Measurements from ENCODE around the gene TTC21A.
"Not testable (repeated sequence)": the region's sequence is repeated elsewhere in the genome, so short reads cannot be mapped to it uniquely, and the experiment has no call there.

TTC21A gene, protein sequence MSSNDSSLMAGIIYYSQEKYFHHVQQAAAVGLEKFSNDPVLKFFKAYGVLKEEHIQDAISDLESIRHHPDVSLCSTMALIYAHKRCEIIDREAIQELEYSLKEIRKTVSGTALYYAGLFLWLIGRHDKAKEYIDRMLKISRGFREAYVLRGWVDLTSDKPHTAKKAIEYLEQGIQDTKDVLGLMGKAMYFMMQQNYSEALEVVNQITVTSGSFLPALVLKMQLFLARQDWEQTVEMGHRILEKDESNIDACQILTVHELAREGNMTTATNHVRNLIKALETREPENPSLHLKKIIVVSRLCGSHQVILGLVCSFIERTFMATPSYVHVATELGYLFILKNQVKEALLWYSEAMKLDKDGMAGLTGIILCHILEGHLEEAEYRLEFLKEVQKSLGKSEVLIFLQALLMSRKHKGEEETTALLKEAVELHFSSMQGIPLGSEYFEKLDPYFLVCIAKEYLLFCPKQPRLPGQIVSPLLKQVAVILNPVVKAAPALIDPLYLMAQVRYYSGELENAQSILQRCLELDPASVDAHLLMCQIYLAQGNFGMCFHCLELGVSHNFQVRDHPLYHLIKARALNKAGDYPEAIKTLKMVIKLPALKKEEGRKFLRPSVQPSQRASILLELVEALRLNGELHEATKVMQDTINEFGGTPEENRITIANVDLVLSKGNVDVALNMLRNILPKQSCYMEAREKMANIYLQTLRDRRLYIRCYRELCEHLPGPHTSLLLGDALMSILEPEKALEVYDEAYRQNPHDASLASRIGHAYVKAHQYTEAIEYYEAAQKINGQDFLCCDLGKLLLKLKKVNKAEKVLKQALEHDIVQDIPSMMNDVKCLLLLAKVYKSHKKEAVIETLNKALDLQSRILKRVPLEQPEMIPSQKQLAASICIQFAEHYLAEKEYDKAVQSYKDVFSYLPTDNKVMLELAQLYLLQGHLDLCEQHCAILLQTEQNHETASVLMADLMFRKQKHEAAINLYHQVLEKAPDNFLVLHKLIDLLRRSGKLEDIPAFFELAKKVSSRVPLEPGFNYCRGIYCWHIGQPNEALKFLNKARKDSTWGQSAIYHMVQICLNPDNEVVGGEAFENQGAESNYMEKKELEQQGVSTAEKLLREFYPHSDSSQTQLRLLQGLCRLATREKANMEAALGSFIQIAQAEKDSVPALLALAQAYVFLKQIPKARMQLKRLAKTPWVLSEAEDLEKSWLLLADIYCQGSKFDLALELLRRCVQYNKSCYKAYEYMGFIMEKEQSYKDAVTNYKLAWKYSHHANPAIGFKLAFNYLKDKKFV (N-terminal part only)

DNA sequence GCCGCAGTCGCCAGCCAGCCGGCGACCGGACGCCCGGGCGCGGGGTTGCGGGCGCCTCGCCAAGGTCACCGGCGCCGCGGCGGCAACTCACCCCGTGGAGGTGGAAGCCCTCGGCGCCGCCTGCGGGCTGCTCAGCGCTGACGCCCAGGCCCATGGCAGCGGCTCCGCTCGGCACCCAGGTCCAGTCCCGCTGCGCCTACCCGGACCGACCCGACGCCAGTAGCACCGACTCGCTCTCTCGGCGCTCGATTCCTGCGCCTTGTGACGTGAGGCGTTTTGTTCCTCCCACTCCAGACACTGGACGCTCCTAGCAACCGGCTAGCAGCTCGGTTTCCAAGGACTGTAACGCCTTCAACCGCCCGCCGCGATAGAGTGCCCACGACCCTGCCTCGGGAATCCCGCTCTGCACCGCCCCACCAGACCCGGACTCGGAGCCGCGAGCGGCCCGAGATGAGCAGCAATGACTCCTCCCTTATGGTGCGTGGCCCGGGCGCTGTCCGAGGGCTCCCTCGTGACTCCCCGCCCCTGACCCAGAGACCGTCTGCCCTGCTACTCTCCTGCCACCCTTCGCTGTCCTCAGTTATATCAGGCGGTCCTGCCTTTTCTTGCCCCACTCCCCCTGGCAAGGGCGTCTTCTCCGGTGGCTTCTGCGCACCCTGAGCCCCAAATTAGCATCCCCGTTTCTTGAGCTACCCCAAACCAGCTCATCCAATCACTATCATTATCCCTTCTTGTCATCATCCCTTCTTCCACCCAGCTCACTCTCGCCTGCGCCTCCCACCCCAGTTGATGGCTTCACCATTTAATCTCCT, at the start of gene TTC21A, which contains the start of gene GORASP1:
Gene TTC21A (plus strand): TSS at position 293 of the 812 bp plus-strand sequence. CDS start 158 bp downstream, at position 451.
Gene GORASP1 (minus strand): TSS at position 240 of the 812 bp plus-strand sequence. CDS start 86 bp downstream, at position 154.
- no peak for FAIRE-seq

DNA sequence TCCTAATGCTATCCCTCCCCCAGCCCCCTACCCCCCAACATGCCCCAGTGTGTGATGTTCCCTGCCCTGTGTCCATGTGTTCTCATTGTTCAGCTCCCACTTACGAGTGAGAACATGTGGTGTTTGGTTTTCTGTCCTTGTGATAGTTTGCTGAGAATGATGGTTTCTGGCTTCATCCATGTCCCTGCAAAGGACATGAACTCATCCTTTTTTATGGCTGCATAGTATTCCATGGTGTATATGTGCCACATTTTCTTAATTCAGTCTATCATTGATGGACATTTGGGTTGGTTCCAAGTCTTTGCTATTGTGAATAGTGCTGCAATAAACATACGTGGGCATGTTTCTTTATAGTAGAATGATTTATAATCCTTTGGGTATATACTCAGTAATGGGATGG, 46.3 kb upstream of the TTC21A start:
- FAIRE-seq = not testable (repeated sequence)

DNA sequence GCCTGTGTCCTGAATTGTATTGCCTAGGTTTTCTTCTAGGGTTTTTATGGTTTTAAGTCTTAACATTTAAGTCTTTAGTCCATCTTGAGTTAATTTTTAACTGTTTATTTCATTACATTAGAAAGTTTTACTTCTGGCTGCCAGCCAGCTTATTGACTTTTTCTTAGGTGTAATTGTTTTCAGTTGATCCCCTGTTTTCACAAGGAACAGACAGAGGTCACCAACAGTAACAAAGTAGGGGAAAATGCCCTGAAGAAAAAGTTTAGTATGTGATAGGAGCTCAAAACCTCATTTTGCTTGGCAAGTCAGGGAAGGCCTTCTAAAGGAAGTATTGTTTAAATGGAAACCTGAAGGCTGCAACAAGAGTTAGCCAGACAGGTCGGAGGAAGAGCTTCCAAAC, 45.3 kb upstream of the TTC21A start:
- FAIRE-seq = no peak

DNA sequence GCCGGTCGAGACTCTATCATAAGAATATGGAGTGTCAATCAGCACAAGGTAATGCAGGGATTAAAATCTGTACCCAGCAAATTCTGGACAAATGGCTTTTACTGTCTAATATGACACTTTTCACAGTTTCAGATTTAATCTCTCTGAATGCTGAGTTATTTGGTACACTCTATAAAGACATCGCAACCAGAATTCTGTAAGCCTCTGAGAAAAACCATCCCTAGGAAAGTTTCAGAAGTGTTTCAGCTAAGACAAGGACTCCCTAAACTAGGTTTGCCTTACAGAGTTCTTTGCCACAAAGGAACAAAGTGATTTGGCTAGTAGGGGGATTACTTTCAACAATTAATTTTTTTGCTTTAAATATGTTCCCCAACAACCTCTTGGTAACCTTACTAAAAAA, 44.3 kb upstream of the TTC21A start:
- FAIRE-seq = no peak

DNA sequence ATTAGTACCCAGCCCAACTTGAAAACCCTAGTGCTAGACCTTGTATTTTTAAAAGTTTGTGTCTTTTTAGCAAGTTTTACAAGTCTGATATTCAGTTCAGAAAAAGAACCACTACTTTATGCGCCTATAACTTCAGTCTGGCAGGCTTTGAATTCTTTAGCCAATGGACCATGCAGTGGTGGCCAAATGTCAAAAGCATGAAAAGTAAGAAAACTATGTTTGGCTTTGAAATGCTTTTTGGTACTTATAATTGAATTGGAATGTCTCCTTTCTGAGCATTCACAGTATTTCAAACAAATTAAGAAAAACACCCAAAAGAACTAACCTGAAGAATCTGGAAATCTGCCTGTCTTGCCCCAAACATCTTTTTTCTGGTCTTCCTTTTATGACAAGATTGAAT, 42.8 kb upstream of the TTC21A start:
- FAIRE-seq = no peak

DNA sequence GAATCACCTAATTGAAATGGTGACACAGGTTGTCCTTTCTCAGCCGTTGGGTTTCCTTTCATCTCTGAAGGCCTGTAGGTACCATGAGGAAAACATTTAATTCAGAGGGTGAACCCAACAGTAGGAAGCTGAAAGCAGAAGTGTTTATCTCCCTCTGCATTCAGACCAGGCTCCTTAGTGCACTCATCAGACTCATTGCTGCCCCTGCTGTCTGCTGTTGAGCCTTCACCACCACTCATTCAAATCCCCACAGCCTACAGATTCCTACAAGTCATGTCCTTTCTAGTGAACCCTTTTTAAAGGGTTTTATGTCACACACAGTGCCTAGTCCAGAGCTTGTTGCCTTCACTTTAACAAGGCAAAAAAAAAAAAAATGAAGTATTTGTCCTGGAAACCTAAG, 42.3 kb upstream of the TTC21A start:
- FAIRE-seq = peak; percentile 83

DNA sequence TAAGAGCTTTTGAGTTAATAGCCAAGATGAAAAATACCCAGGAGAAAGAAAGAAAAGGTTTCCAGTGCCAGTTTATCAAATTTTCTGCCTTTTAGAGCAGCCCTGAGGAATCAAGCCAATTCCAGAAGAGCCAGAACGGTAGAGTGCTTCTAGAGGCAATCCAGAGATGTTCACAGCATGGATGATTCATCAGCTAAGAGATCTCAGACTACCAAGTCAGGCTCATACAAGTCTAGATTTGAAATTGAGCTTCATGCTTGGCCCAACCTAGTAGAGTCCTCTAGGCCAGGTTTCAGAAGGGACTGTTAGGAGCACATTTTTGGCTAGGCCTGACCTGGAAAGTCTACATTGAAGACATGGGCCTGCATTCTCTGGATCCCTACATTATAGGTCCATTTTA, 40.2 kb upstream of the TTC21A start:
- FAIRE-seq = no peak

DNA sequence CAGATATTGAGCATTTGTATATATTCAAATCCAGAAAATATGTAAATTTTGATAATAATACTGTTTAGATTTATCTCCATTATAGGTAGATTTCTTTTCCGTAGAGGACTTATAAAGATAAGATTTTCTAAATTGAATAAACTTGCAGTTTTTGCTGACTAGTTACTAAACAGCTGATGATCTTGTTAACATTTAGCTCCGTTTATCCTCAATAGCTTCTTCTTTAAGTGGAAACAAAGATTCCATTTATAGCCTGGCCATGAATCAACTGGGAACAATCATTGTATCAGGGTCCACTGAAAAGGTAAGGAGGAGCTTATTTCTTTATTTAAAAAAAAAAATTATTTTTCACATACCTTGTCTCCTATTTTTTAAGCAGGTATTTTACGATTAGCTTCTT, 38.9 kb upstream of the TTC21A start:
- no peak for FAIRE-seq

DNA sequence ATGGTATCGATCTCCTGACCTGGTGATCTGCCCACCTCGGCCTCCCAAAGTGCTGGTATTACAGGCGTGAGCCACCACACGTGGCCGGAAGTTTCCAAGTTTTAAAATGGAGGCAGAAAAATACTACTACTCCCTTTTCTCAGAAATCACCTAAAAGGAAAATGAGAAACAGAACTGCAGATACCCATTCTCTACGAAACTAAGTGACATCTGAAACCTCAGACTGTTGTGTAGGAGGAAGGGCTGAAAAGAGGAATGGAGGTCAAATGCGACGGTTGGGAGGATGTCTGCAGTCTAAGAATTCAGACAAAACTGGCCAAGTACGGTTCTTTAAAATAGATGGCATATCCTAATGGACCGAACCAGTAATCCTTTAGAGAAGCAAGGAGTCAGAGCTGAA, 31.6 kb upstream of the TTC21A start:
- no peak for FAIRE-seq

DNA sequence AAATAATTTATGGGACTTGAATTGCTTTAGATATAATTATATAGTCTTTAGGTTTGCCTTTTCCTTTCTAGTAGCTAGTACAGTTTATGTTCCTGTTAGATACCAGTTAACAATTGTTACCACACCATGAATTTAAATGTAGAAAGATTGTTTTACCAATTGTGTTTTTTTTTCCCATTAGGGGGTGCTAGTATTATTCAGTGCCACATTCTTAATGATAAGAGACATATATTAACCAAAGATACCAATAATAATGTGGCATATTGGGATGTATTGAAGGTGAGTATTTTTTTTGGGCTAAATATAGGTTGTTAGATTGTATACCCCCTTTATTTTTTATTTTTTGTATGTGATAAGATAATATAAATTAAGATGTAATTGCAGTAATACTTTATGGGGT, 27.9 kb upstream of the TTC21A start:
- FAIRE-seq = no peak

DNA sequence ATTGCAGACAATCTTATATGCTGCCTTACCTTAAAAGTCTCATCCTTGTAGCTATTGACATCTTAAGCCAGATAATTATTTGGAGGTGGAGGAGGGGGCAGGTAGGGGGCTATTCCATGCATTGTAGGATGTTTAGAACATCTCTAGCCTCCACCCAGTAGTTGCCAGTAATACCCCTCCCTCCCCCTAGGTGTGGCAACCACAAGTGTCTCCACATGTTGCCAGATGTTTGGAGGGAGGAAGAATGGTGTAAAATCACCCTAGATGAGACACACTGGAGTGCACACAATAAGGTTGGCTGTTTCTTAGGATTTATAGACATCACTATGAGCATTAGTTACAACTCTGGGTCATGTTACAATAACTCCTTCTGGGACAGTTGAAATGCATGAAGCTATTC, 27.5 kb upstream of the TTC21A start:
- FAIRE-seq = no peak

DNA sequence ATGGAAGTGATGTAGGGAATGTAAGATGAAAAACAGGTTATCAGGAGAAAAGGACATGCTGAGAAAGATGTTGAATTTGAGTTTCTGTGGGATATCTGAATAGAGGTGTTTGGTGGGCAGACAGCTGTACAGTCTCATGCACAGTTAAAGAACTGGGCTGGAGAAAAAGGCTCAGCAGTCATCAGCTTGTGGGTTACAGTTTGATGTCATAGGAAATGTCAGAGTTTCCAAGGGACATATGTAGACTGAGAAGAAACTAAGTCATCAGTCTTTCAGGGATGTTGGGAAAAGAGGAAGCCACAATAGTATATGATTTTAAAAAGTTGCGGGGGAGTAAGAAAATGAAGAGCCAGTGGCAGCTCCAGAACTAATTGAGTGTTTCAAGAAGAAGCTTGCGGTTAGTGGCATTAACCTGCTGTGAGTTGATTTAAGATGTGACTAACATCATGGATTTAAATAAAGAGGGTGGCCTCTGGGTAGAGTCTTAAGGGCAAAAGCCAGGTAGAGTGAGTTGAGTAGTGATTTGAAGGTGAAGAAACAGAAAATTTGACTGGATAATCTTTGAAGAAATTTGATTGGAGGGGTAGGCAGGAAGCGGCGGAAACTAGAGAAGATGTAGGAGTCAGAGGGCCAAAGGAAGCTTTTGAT, 24.7 kb upstream of the TTC21A start:
- FAIRE-seq = no peak

DNA sequence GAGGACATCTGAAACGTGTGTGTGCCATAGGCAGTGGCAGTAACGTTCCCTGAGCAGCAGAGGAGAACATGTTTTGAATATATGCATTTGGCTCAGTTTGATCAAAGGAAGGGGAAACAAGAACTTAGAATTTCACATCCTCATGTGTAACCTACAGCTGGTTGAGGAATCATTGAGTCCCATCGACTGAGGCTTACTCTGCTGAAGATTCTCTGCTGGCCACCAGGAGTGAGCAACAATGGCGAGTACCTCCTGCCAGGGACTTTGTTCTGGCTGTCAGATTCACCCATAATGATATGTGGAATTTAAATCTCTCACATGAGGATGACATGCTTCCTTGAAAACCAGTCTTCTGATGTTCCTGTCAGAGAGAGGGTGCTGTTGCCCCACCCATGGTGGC, 21.3 kb upstream of the TTC21A start:
- no peak for FAIRE-seq

DNA sequence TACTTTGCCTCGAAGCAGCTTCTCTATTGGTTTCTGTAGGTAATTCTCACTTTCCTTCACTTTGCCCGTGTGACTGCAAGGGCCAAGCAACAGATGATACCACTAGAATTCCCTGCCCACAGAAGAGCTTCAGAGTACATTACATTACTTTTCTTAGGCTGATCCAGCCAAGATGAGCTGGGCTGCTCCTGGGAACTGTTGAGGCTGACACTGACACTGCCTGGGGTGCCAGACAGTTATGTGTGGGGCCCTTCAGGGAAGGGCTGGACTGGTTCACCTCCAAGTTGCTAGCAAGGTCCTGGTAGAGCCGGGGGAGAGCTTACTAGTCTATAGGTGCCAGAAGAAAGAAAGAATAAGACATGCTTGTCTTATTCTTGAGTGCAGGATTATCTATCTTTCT, 19.0 kb upstream of the TTC21A start:
- no peak for FAIRE-seq

DNA sequence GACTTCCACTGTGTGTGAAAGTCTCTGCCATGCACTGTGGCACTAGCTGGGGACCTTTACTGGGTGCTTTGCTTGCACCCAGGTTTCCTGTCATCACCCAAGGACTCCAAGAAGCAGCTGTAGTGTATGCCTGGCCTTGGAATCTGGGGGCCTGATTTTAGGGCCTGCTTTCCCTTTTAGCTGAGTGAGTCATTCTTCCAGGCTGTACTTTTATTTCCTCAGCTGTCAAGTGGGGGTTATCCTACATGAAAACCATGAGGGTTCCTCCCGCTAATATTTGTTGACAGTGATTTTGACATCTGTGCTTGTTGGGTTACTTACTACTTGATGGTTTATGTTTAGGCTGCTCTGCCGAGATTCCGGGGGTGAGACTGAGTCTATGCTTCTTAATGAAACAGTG, 18.6 kb upstream of the TTC21A start:
- no peak for FAIRE-seq

DNA sequence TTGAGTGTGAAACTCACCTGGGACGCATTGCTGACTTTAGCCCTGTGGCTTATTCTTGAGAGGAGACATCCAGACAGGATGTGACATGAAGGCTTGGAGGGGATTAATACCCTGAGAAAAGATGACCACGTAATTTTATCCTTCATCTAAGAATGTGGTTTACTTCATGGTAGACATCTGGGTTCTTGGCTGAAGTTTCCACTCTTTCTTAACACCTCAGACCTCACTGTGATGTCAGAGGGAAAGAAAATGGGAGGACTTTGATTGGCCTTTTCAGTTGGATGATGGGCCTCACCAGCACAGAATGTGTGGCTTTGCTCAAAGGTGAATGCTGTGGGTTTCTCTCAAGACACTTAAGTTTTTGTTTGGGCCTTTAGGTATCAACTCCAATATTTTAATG, 16.6 kb upstream of the TTC21A start:
- FAIRE-seq = no peak

DNA sequence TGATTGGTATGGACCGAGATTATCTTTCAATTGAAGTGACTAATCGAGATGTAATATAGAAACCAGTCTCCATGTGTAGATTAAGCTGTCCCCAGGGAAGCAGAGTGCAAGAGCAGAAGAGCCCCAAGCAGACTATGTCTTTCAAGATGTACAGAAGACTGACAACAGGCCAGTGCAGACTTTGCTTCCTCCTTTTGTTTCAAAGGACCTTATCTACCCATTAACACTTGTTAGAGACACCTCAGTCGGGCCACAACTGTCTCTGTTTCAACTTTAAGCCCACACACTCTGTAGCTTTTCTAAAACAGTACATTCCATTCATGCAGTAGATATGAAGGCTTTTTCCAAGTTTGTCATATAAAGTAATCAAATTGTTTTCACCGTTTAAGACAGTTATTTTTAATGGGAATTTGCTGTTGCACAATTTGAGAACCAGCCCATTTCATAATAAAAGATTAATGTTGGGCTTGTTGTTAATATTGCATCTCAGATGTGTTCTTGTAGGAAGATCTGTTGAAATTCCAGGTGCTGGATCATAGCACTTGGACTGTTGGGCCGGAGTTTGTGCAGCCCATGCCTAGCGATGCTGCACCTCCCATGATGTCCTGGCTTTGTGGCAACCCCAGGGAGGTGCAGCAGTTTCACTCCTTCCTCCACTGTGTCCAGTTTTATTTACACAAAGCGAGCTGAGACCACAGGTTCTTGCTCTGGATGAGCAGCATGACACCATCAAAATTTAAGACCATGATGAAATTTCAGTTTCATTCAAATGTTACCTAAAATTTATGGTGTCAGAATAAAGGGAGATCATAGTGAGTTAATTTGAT, 12.4 kb upstream of the TTC21A start:
- no peak for FAIRE-seq

DNA sequence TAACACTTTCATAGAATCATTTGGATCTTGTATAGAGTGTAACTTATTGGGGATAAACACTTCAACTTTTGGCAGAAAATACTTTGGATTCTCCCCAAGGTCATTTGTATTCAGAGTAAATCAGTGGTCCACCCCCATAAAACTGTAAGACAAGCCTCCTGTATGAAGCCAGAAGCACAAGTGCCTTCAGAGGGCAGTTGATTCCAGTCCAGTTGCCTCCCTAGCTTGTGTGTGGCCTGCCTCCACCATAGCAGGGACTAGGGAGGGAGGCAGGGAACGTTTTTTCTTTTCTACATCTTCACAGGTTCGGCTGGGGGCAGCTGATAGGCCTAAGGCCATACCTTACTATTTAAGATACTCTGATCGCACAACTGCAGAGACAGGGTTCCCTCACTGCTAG, 11.7 kb upstream of the TTC21A start:
- no peak for FAIRE-seq

DNA sequence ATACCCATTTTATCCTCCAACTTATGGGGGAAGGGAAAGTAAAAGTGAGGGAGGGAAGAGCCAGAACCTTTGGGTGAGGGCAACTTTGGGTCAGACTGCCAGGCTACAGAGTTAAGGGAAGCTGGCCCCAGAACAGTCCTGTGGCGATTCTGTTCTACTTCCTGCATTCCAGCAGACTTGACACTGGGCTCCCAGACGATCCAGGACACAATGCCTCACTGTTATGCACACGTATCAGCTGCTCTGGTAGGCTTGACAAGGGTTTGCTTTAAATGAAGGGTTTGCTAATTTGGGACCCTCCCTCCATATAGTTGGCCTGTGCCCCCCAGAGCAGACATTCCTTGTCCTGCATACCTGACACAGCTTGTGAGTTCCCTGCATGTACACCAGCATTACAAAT, 10.7 kb upstream of the TTC21A start:
- no peak for FAIRE-seq

DNA sequence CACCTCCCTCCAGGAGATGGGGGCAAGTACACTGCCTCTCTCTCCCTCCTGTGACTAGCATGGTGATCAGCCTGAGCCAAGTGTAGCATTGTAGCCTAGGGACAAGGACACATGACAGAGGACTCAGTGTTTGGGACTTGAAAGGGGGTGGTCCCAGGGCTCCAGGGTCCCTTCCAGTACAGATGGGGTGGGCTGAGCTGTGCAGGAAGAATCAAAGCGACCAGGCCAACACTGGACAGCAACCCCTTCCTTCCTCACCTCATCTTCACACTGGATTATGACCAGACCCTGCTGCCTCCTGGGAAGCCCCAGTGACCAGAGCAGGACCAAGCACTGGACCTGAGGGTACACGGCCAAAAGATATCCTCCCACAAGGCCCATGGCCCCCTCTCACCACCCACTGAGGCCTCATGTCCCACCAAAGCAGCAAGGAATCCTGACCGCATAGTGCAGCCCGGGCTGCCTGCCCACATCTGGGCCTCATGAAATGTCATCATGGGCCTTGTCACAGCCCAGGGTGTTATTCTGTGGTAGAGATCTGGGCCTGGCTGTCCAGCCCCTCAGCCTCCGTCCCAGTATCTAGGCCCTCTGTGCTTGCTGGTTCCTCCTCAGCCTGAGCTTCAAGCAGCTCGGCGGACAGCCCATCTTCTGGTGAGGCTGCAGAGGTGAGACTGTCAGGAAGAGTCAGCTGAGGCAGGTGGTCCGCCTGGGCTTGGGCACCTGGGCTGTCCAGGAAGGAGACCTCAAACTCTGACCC, 9.6 kb upstream of the TTC21A start:
- no peak for FAIRE-seq
